Upper lobe of left lung (tissue), 4 donors: ENCODE results near the gene FMN2.

Experiments
- EP300 ChIP-seq, 4 donors: sonication (generic); formaldehyde crosslinking; IDR thresholded peaks; one replicate each; pipeline ENCODE4 v1.5.1; 2017; ENCODE audit warnings: antibody characterized with exemption in 4 of 4, control low read depth in 2 of 4
- POLR2A ChIP-seq, 4 donors: fragments of 450-650 bp; IDR thresholded peaks; one replicate each; pipeline ENCODE4 v1.5.1; 2016 to 2017; ENCODE audit warnings: antibody characterized with exemption in 4 of 4, mild to moderate bottlenecking in 2 of 4
- TF ChIP-seq, protein P1 (sequence below), 6 experiments: fragments of 450-650 bp in 4 of 6; fragments of 200-600 bp in 2 of 6; sonication (generic) in 2 of 6; IDR thresholded peaks; one replicate each; pipeline ENCODE4 v1.5.1; 2016 to 2019; ENCODE audit warnings: antibody characterized with exemption in 6 of 6

DNA sequence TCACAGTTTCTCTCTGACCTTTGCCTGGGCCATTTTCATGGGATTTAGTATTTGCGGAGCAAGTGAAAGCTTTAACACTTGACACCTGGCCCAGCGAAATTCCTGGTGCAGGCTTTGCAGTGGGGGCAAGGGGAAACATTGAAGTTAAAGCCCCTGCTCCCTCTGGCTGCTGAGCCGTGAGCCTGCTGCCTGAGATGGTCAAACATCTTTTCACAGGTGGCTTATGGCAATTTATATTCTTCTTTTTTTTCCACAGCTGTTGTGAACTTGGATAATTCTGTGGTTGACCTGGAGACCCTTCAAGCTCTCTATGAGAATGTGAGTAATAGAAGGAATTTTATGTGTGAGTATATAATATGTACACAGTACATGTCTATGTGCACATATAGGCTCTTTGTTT lies 202.9 kb downstream of the FMN2 start:
- TF ChIP-seq, protein P1, sequence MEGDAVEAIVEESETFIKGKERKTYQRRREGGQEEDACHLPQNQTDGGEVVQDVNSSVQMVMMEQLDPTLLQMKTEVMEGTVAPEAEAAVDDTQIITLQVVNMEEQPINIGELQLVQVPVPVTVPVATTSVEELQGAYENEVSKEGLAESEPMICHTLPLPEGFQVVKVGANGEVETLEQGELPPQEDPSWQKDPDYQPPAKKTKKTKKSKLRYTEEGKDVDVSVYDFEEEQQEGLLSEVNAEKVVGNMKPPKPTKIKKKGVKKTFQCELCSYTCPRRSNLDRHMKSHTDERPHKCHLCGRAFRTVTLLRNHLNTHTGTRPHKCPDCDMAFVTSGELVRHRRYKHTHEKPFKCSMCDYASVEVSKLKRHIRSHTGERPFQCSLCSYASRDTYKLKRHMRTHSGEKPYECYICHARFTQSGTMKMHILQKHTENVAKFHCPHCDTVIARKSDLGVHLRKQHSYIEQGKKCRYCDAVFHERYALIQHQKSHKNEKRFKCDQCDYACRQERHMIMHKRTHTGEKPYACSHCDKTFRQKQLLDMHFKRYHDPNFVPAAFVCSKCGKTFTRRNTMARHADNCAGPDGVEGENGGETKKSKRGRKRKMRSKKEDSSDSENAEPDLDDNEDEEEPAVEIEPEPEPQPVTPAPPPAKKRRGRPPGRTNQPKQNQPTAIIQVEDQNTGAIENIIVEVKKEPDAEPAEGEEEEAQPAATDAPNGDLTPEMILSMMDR (IDR thresholded peaks at IDR 0.05), result no peak
- TF ChIP-seq POLR2A (IDR thresholded peaks at IDR 0.05) (no peak), EP300 (IDR thresholded peaks at IDR 0.05) (no peak)
